ENCODE measurements around the gene METRNL. TPM values are rescaled to one million over a fixed set of nuclear protein-coding genes. Genes with fewer than 3 reads are reported as not detected.
A peak's percentile ranks its signal among the peaks of the same experiment; 100 is the strongest.

METRNL gene
- total RNA-seq, 1 donor from 2014 or later: 14.7 TPM

- Mint-ChIP-seq H3K27ac (ENCODE audit: unreplicated experiment) (no peak overlapping the region), H3K27me3 (ENCODE audit: low read depth) (no peaks in the 10 kb centered on the region), H3K4me1 (peaks cover 24% of the 10 kb centered on the region), H3K4me3 (no peak overlapping the region), H3K9me3 (no peaks in the 10 kb centered on the region), H3K36me3 (ENCODE audit: low read depth) (no peaks in the 10 kb centered on the region)
- TF ChIP-seq CTCF (conservative IDR thresholded peaks at IDR 0.05): no peak
- no peak for DNase-seq (ENCODE audit: low read depth, low spot score)
These were observed 10.5 kb upstream of the METRNL start for GRCh38 chr17:83068641-83069570.

GRCh38 chr17:83069571-83069906 lies 9.9 kb upstream of the METRNL start:
- DNase-seq (ENCODE audit: low read depth, low spot score): no peak
- no peaks in the 10 kb centered on the region for H3K36me3 Mint-ChIP-seq (ENCODE audit: low read depth)
- H3K4me3 Mint-ChIP-seq: peak overlapping the region; percentile 11
- no peak for TF ChIP-seq CTCF (conservative IDR thresholded peaks at IDR 0.05)
- peaks cover 24% of the 10 kb centered on the region for H3K4me1 Mint-ChIP-seq
- H3K9me3 Mint-ChIP-seq: no peaks in the 10 kb centered on the region
- no peaks in the 10 kb centered on the region for H3K27me3 Mint-ChIP-seq (ENCODE audit: low read depth)
- peak overlapping the region; percentile 37 for H3K27ac Mint-ChIP-seq (ENCODE audit: unreplicated experiment)

- H3K4me3 Mint-ChIP-seq: peak overlapping the region; percentile 11
- TF ChIP-seq CTCF (conservative IDR thresholded peaks at IDR 0.05): no peak
- no peaks in the 10 kb centered on the region for H3K36me3 Mint-ChIP-seq (ENCODE audit: low read depth)
- H3K4me1 Mint-ChIP-seq: peaks cover 24% of the 10 kb centered on the region
- no peaks in the 10 kb centered on the region for H3K9me3 Mint-ChIP-seq
- peak overlapping the region; percentile 37 for H3K27ac Mint-ChIP-seq (ENCODE audit: unreplicated experiment)
- H3K27me3 Mint-ChIP-seq (ENCODE audit: low read depth): no peaks in the 10 kb centered on the region
- DNase-seq (ENCODE audit: low read depth, low spot score): peak; percentile 25
These were observed 9.3 kb upstream of the METRNL start for GRCh38 chr17:83069931-83070742.

- Mint-ChIP-seq H3K9me3 (no peaks in the 10 kb centered on the region), H3K27ac (ENCODE audit: unreplicated experiment) (no peak overlapping the region), H3K4me3 (no peak overlapping the region), H3K36me3 (ENCODE audit: low read depth) (no peaks in the 10 kb centered on the region), H3K4me1 (peaks cover 24% of the 10 kb centered on the region), H3K27me3 (ENCODE audit: low read depth) (peaks cover 4% of the 10 kb centered on the region)
- no peak for DNase-seq (ENCODE audit: low read depth, low spot score)
- no peak for TF ChIP-seq CTCF (conservative IDR thresholded peaks at IDR 0.05)
These were observed 8.5 kb upstream of the METRNL start for GRCh38 chr17:83070800-83071341.

- no peaks in the 10 kb centered on the region for H3K9me3 Mint-ChIP-seq
- DNase-seq (ENCODE audit: low read depth, low spot score): no peak
- H3K27ac Mint-ChIP-seq (ENCODE audit: unreplicated experiment): no peak overlapping the region
These were observed 8.0 kb upstream of the METRNL start for GRCh38 chr17:83071365-83071764.

More at GRCh38 chr17:83071365-83071764, 8.0 kb upstream of the METRNL start:
- Mint-ChIP-seq H3K4me3 (no peak overlapping the region), H3K36me3 (ENCODE audit: low read depth) (no peaks in the 10 kb centered on the region), H3K4me1 (peaks cover 24% of the 10 kb centered on the region), H3K27me3 (ENCODE audit: low read depth) (peaks cover 7% of the 10 kb centered on the region)
- no peak for TF ChIP-seq CTCF (conservative IDR thresholded peaks at IDR 0.05)

Measured in neural crest cell (in vitro differentiated cells).